Measurements from ENCODE around the gene GAB2.
"Not testable (repeated sequence)": the region's sequence is repeated elsewhere in the genome, so short reads cannot be mapped to it uniquely, and the experiment has no call there.

Gene GAB2

GRCh38 chr11:78372114-78372768 is 45.4 kb downstream of the GAB2 start:
- Histone ChIP-seq H3K9me3 (ENCODE audit: control insufficient read depth in 2 of 2, low read length in 2 of 2) (no peaks in the 10 kb centered on the region), H3K27me3 (ENCODE audit: control insufficient read depth in 2 of 2, insufficient read depth in 2 of 2, low read length in 2 of 2) (no peaks in the 10 kb centered on the region), H3K27ac (ENCODE audit: low read depth in 2 of 2, low read length in 2 of 2) (no peak overlapping the region), H3K9ac (ENCODE audit: low read depth in 1 of 2, low read length in 2 of 2) (no peak overlapping the region), H3K36me3 (ENCODE audit: control insufficient read depth in 2 of 2, insufficient read depth in 2 of 2, low read length in 2 of 2) (no peaks in the 10 kb centered on the region), H3K4me3 (ENCODE audit: low read length in 2 of 2) (no peak overlapping the region), H3K4me1 (ENCODE audit: control insufficient read depth in 2 of 2, insufficient read depth in 2 of 2, low read length in 2 of 2) (peaks cover 3 to 28% of the 10 kb centered on the region in 2 donors)

- H3K9me3 ChIP-seq (ENCODE audit: control insufficient read depth in 2 of 2, low read length in 2 of 2), result no peaks in the 10 kb centered on the region
- H3K4me3 ChIP-seq (ENCODE audit: low read length in 2 of 2), result no peak overlapping the region
- H3K36me3 ChIP-seq (ENCODE audit: control insufficient read depth in 2 of 2, insufficient read depth in 2 of 2, low read length in 2 of 2), result no peaks in the 10 kb centered on the region
- no peak overlapping the region for H3K9ac ChIP-seq (ENCODE audit: low read depth in 1 of 2, low read length in 2 of 2)
- no peaks in the 10 kb centered on the region for H3K27me3 ChIP-seq (ENCODE audit: control insufficient read depth in 2 of 2, insufficient read depth in 2 of 2, low read length in 2 of 2)
- H3K27ac ChIP-seq (ENCODE audit: low read depth in 2 of 2, low read length in 2 of 2), result no peak overlapping the region
- peaks cover 3 to 26% of the 10 kb centered on the region in 2 donors for H3K4me1 ChIP-seq (ENCODE audit: control insufficient read depth in 2 of 2, insufficient read depth in 2 of 2, low read length in 2 of 2)
Measured at GRCh38 chr11:78371221-78371891, 46.3 kb downstream of the GAB2 start.

GRCh38 chr11:78370406-78371172 is 47.0 kb downstream of the GAB2 start:
- Histone ChIP-seq H3K27ac (ENCODE audit: low read depth in 2 of 2, low read length in 2 of 2) (no peak overlapping the region), H3K4me1 (ENCODE audit: control insufficient read depth in 2 of 2, insufficient read depth in 2 of 2, low read length in 2 of 2) (peaks cover 0 to 26% of the 10 kb centered on the region in 2 donors), H3K9ac (ENCODE audit: low read depth in 1 of 2, low read length in 2 of 2) (no peak overlapping the region), H3K9me3 (ENCODE audit: control insufficient read depth in 2 of 2, low read length in 2 of 2) (no peaks in the 10 kb centered on the region), H3K27me3 (ENCODE audit: control insufficient read depth in 2 of 2, insufficient read depth in 2 of 2, low read length in 2 of 2) (no peaks in the 10 kb centered on the region), H3K4me3 (ENCODE audit: low read length in 2 of 2) (no peak overlapping the region), H3K36me3 (ENCODE audit: control insufficient read depth in 2 of 2, insufficient read depth in 2 of 2, low read length in 2 of 2) (no peaks in the 10 kb centered on the region)

GRCh38 chr11:78365381-78365792 is 52.2 kb downstream of the GAB2 start:
- no peak overlapping the region for H3K9ac ChIP-seq (ENCODE audit: low read depth in 1 of 2, low read length in 2 of 2)

GRCh38 chr11:78364128-78364751 is 53.4 kb downstream of the GAB2 start:
- no peaks in the 10 kb centered on the region for H3K36me3 ChIP-seq (ENCODE audit: control insufficient read depth in 2 of 2, insufficient read depth in 2 of 2, low read length in 2 of 2)
- H3K9me3 ChIP-seq (ENCODE audit: control insufficient read depth in 2 of 2, low read length in 2 of 2), result no peaks in the 10 kb centered on the region
- H3K27ac ChIP-seq (ENCODE audit: low read depth in 2 of 2, low read length in 2 of 2), result no peak overlapping the region
- H3K4me1 ChIP-seq (ENCODE audit: control insufficient read depth in 2 of 2, insufficient read depth in 2 of 2, low read length in 2 of 2), result peaks cover 2 to 7% of the 10 kb centered on the region in 2 donors
- H3K4me3 ChIP-seq (ENCODE audit: low read length in 2 of 2), result no peak overlapping the region
- no peak overlapping the region for H3K9ac ChIP-seq (ENCODE audit: low read depth in 1 of 2, low read length in 2 of 2)
- H3K27me3 ChIP-seq (ENCODE audit: control insufficient read depth in 2 of 2, insufficient read depth in 2 of 2, low read length in 2 of 2), result no peaks in the 10 kb centered on the region

More at GRCh38 chr11:78365381-78365792, 52.2 kb downstream of the GAB2 start:
- Histone ChIP-seq H3K27me3 (ENCODE audit: control insufficient read depth in 2 of 2, insufficient read depth in 2 of 2, low read length in 2 of 2) (no peaks in the 10 kb centered on the region), H3K27ac (ENCODE audit: low read depth in 2 of 2, low read length in 2 of 2) (no peak overlapping the region), H3K4me3 (ENCODE audit: low read length in 2 of 2) (no peak overlapping the region), H3K36me3 (ENCODE audit: control insufficient read depth in 2 of 2, insufficient read depth in 2 of 2, low read length in 2 of 2) (no peaks in the 10 kb centered on the region), H3K9me3 (ENCODE audit: control insufficient read depth in 2 of 2, low read length in 2 of 2) (no peaks in the 10 kb centered on the region), H3K4me1 (ENCODE audit: control insufficient read depth in 2 of 2, insufficient read depth in 2 of 2, low read length in 2 of 2) (peaks cover 2 to 7% of the 10 kb centered on the region in 2 donors)

GRCh38 chr11:78363024-78363619 is 54.5 kb downstream of the GAB2 start:
- peaks cover 2 to 7% of the 10 kb centered on the region in 2 donors for H3K4me1 ChIP-seq (ENCODE audit: control insufficient read depth in 2 of 2, insufficient read depth in 2 of 2, low read length in 2 of 2)
- H3K9me3 ChIP-seq (ENCODE audit: control insufficient read depth in 2 of 2, low read length in 2 of 2), result no peaks in the 10 kb centered on the region
- H3K9ac ChIP-seq (ENCODE audit: low read depth in 1 of 2, low read length in 2 of 2), result no peak overlapping the region
- no peaks in the 10 kb centered on the region for H3K27me3 ChIP-seq (ENCODE audit: control insufficient read depth in 2 of 2, insufficient read depth in 2 of 2, low read length in 2 of 2)
- H3K27ac ChIP-seq (ENCODE audit: low read depth in 2 of 2, low read length in 2 of 2), result no peak overlapping the region
- no peaks in the 10 kb centered on the region for H3K36me3 ChIP-seq (ENCODE audit: control insufficient read depth in 2 of 2, insufficient read depth in 2 of 2, low read length in 2 of 2)
- H3K4me3 ChIP-seq (ENCODE audit: low read length in 2 of 2), result no peak overlapping the region

GRCh38 chr11:78361228-78361627 is 56.4 kb downstream of the GAB2 start:
- H3K9me3 ChIP-seq (ENCODE audit: control insufficient read depth in 2 of 2, low read length in 2 of 2), result no peaks in the 10 kb centered on the region
- no peaks in the 10 kb centered on the region for H3K27me3 ChIP-seq (ENCODE audit: control insufficient read depth in 2 of 2, insufficient read depth in 2 of 2, low read length in 2 of 2)
- no peak overlapping the region for H3K9ac ChIP-seq (ENCODE audit: low read depth in 1 of 2, low read length in 2 of 2)
- no peaks in the 10 kb centered on the region for H3K36me3 ChIP-seq (ENCODE audit: control insufficient read depth in 2 of 2, insufficient read depth in 2 of 2, low read length in 2 of 2)
- peaks cover 2 to 7% of the 10 kb centered on the region in 2 donors for H3K4me1 ChIP-seq (ENCODE audit: control insufficient read depth in 2 of 2, insufficient read depth in 2 of 2, low read length in 2 of 2)
- no peak overlapping the region for H3K27ac ChIP-seq (ENCODE audit: low read depth in 2 of 2, low read length in 2 of 2)
- H3K4me3 ChIP-seq (ENCODE audit: low read length in 2 of 2), result no peak overlapping the region

- Histone ChIP-seq H3K4me3 (ENCODE audit: low read length in 2 of 2) (no peak overlapping the region), H3K9ac (ENCODE audit: low read depth in 1 of 2, low read length in 2 of 2) (no peak overlapping the region), H3K36me3 (ENCODE audit: control insufficient read depth in 2 of 2, insufficient read depth in 2 of 2, low read length in 2 of 2) (no peaks in the 10 kb centered on the region), H3K27ac (ENCODE audit: low read depth in 2 of 2, low read length in 2 of 2) (no peak overlapping the region), H3K4me1 (ENCODE audit: control insufficient read depth in 2 of 2, insufficient read depth in 2 of 2, low read length in 2 of 2) (peaks cover 2 to 3% of the 10 kb centered on the region in 2 donors), H3K9me3 (ENCODE audit: control insufficient read depth in 2 of 2, low read length in 2 of 2) (no peaks in the 10 kb centered on the region), H3K27me3 (ENCODE audit: control insufficient read depth in 2 of 2, insufficient read depth in 2 of 2, low read length in 2 of 2) (no peaks in the 10 kb centered on the region)
Measured at GRCh38 chr11:78359921-78360320, 57.7 kb downstream of the GAB2 start.

- not testable (repeated sequence) for H3K9ac ChIP-seq (ENCODE audit: low read depth in 1 of 2, low read length in 2 of 2); H3K27me3 ChIP-seq (ENCODE audit: control insufficient read depth in 2 of 2, insufficient read depth in 2 of 2, low read length in 2 of 2); H3K4me3 ChIP-seq (ENCODE audit: low read length in 2 of 2); H3K36me3 ChIP-seq (ENCODE audit: control insufficient read depth in 2 of 2, insufficient read depth in 2 of 2, low read length in 2 of 2); H3K4me1 ChIP-seq (ENCODE audit: control insufficient read depth in 2 of 2, insufficient read depth in 2 of 2, low read length in 2 of 2); H3K27ac ChIP-seq (ENCODE audit: low read depth in 2 of 2, low read length in 2 of 2); H3K9me3 ChIP-seq (ENCODE audit: control insufficient read depth in 2 of 2, low read length in 2 of 2)
Measured at GRCh38 chr11:78357924-78358323, 59.7 kb downstream of the GAB2 start.

Data from mucosa of rectum (tissue), 2 donors.